Coronary artery (tissue), 2 donors: ENCODE results near the gene CD7.

Source experiments
- DNase-seq: peaks from one replicate; pipeline ENCODE4 v3.0.0-alpha.2; 2017; ENCODE audit warnings: low spot score
- H3K27ac ChIP-seq, 2 donors: fragments of 200-600 bp; sonication (generic); one replicate each; pipeline ENCODE4 v1.5.1; 2016 to 2019
- H3K4me3 ChIP-seq: fragments of 200-600 bp; sonication (generic); 2 replicates; pipeline ENCODE4 v1.5.1; 2016; ENCODE audit warnings: mild to moderate bottlenecking, moderate library complexity
- CTCF ChIP-seq: fragments of 200-600 bp; sonication (generic); IDR thresholded peaks from one replicate; pipeline ENCODE4 v1.5.1; 2019; ENCODE audit warnings: antibody characterized with exemption

CD7 gene

GRCh38 chr17:82298538-82299421 lies 18.6 kb downstream of the CD7 start:
- Histone ChIP-seq H3K4me3 (peak overlapping the region; percentile 78), H3K27ac (peak overlapping the region; percentile 47 to 93)
- no peak for DNase-seq
- TF ChIP-seq CTCF: no peak

- peak overlapping the region; percentile 78 for H3K4me3 ChIP-seq
- no peak for TF ChIP-seq CTCF
These were observed 19.5 kb downstream of the CD7 start for GRCh38 chr17:82297714-82298537.

GRCh38 chr17:82297280-82297713 lies 20.1 kb downstream of the CD7 start:
- TF ChIP-seq CTCF: no peak
- DNase-seq: peak; percentile 89
- Histone ChIP-seq H3K4me3 (peak overlapping the region; percentile 78), H3K27ac (peak overlapping the region; percentile 47 to 93)

More at GRCh38 chr17:82297714-82298537, 19.5 kb downstream of the CD7 start:
- peak overlapping the region; percentile 47 to 93 for H3K27ac ChIP-seq
- DNase-seq: peak; percentile 93

GRCh38 chr17:82296511-82297279 lies 20.7 kb downstream of the CD7 start:
- Histone ChIP-seq H3K27ac (peak overlapping the region; percentile 47 to 93), H3K4me3 (peak overlapping the region; percentile 78)
- DNase-seq: no peak
- no peak for TF ChIP-seq CTCF

GRCh38 chr17:82295472-82295814 lies 22.0 kb downstream of the CD7 start:
- H3K27ac ChIP-seq: no peak overlapping the region
- TF ChIP-seq CTCF: no peak
- no peak for DNase-seq
- H3K4me3 ChIP-seq: no peak overlapping the region

GRCh38 chr17:82294064-82294773 lies 23.2 kb downstream of the CD7 start:
- H3K27ac ChIP-seq: peak overlapping the region; percentile 9 to 97
- TF ChIP-seq CTCF: no peak
- DNase-seq: no peak
- H3K4me3 ChIP-seq: peak overlapping the region; percentile 88
